ENCODE results near the gene CCL25.
A peak's percentile ranks its signal among the peaks of the same experiment; 100 is the strongest.
"Not testable (repeated sequence)": the region's sequence is repeated elsewhere in the genome, so short reads cannot be mapped to it uniquely, and the experiment has no call there.

Gene CCL25

DNA sequence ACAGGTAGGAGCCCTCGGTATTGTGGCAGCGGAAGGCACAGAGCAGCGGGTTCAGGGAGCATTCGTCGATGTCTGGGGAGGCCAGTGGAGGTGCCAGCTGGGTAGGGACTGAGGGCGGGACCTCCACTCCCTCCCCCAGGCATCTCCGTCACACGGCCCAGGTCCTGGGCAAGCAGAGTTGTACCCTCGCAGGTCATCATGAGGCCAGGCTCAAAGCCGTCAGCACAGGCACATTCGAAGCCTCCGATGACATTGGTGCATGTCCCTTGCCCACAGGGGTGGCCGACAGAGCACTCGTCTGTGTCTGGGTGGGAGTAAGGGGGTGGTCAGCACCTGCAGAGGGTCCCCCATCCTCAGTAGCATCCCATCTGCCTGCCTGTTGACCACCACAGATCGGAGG lies 35.3 kb downstream of the CCL25 start:
- no peak for DNase-seq

DNA sequence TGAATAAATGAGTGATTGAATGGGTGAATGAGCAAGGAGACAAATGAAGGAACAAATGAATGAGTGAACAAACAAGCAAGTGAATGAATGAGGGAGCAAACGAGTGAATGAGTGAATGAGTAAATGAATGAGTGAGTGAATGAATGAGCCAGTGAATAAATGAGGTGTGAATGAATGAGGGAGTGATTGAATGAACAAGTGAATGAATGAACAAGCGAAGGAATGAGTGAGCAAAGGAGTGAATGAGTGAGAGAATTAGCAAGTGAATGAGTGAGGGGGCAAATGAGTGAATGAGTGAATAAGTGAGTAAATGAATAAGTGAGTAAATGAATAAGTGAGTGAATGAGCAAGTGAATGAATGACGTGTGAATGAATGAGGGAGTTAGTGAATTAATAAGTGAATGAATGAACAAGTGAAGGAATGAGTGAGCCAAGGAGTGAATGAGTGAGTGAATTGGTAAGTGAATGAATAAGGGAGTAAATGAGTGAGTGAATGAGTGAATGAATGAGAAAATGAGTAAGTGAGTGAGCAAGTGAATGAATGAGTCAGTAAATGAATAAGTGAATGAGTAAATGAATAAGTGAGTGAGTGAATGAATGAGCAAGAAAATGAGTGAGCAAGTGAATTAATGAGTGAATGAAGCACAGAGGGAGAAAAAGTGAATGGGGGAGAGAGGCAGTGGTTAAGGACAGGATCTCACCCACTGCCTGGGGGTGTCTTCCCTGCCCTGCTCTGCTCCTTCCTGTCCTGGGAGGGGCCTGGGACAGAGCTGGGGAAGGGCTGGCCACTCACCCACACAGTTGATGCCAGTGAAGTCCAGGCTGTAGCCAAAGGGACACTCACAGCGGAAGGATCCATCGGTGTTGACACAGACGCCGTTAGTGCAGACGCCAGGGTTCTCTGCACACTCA lies 36.4 kb downstream of the CCL25 start:
- DNase-seq = no peak

DNA sequence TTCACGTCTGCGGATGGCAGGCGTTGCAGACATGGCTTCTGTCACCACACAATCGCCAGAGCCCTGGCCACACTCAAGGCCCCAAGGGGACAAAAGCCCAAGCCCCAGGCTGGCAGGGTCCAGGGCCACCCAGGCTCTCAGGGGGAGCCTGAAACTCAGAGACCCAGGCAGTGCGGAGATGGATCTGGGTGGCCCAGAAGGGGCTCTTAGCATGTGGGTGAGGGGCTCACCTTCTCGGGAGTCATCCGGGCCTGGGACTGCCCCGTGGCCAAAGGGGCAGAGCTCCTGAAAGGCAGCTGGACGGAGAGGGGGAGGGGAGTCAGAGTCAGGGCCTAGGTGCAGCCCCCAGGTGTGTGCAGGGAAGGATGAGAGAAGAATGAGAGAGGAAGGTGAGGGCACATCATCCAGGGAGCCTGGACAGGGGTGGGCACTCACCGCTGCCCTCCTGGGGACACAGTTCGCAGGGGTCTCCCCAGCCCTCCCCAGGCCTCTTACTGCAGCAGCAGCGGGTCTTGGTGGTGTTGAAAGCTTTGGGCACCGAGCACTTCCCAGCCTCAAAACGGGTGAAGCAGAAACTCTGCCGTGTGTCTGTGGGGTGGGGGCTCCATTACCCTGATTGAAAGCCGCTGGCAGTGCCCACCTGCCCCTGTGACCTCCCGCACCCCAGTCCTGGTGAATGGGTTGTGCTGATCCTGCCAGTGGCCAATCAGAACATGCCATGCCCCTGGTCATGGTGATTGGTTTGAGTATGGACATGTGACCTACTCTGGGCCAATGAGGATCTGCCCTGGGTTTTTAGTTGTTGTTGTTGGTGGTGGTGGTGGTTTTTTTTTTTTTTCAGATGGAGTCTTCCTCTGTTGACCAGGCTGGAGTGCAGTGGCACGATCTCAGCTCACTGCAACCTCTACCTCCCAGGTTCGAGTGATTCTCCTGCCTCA lies 37.4 kb downstream of the CCL25 start:
- DNase-seq = no peak

DNA sequence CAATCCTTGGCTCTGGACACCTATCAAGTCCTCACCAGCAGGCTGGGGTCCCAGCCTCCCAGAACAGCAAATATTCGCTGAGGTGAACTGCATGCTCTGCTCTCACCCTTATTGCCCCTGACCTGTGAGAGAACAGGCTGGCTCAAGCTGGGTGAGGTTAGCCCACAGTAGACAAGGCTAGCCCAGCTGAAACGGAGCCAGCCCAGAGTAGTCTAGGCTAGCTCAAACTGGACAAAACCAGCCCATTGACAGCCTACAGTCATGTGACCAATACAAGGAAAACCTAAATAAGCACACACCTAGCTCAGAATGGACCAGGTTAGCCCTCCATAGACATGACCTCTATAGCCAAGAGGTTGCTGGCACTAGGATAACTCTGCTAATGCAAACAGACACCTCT lies 38.4 kb downstream of the CCL25 start:
- no peak for DNase-seq

DNA sequence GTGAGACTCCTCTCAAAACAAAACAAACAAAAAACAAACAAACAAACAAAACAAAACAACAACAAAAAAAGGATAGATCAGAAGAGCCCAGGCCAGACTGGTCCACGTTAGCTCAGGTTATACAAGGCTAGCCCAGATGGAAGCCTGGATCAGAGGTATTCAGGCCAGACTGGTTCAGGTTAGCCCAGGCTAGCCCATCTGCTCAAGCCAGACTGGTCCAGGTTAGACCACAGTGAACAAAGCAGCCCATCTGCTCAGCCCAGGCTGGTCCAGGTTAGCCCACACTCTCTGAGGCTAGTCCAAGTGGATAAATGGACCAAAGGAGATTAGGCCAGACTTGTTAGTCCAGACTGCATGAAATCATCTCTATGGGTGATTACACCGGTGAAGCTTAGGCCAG lies 41.2 kb downstream of the CCL25 start:
- DNase-seq = no peak

DNA sequence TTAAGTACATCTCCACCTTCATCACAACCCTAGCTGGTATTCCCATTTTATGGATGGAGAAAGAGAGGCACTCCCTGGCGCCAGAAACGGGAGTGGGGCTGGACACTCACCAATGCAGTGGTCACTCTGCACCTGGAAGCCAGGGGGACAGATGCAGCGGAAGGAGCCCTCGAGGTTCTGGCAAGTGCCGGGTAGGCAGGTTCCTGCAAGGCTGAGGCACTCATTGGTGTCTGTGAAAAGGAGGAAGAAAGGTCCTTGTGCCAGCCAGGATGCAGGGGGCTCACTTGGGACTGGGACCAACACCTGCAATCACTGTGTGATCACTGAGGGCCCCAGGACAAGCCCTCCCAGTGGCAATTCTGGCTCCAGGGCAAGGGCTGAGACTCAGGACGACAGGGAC lies 41.8 kb downstream of the CCL25 start:
- no peak for DNase-seq

DNA sequence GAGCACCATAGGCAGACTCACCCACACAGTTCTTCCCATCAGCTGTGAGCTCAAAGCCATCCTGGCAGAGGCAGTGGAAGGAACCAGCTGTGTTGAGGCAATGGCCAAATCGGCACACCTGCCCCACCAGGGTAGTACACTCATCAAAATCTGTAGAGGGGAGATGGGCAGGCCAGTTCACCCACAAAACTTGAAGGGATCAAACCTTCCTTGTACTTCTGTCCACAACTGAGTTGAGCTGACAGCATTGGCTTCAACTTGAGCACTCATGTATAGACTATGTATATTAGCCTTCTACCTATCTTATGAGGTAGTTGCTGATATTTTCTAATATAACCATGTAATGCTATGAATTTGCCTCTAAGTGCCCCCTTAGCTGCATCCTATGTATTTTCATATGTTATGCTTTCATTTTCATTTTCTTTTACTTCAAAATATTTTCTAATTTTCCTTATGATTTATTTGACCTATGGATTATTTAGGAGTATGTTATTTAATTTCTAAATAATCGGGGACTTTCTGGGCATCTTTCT lies 42.9 kb downstream of the CCL25 start:
- DNase-seq = no peak

DNA sequence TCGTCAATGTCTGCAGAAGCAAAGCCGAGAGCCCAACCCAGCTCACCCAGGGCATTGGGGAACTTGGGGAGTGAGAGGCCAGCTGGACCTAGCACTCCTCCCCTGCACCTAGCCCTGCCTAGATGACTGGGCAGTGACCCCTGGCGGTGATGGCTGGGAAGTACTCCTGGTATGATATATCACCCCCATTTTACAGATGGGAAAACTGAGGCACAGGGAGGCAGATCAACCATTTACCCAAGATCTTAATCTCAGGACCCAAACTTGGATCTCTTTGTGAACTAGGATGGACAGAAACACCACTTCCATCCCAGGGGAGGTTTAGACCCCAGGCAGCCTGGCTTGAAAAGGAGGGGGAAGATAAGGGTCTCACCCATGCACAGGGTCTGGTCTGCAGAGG lies 43.5 kb downstream of the CCL25 start:
- no peak for DNase-seq

DNA sequence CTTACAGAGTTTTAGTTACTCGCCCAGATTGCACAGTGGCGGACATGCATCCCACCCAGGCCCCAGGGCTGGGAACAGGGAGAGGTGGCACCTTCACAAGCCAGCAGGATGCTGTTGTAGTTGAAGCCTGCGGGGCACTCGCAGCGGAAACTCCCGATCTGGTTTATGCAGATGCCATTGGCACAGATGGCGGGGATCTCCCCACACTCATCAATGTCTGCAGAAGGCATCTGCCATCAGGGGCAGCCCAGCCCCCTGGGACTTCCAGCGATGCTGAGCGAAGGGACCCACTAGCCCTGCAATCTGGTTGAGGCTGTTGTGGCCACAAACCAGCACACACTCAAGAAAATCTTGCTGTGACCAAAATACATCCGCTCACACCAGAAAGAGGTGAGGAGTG lies 44.6 kb downstream of the CCL25 start:
- DNase-seq = no peak

DNA sequence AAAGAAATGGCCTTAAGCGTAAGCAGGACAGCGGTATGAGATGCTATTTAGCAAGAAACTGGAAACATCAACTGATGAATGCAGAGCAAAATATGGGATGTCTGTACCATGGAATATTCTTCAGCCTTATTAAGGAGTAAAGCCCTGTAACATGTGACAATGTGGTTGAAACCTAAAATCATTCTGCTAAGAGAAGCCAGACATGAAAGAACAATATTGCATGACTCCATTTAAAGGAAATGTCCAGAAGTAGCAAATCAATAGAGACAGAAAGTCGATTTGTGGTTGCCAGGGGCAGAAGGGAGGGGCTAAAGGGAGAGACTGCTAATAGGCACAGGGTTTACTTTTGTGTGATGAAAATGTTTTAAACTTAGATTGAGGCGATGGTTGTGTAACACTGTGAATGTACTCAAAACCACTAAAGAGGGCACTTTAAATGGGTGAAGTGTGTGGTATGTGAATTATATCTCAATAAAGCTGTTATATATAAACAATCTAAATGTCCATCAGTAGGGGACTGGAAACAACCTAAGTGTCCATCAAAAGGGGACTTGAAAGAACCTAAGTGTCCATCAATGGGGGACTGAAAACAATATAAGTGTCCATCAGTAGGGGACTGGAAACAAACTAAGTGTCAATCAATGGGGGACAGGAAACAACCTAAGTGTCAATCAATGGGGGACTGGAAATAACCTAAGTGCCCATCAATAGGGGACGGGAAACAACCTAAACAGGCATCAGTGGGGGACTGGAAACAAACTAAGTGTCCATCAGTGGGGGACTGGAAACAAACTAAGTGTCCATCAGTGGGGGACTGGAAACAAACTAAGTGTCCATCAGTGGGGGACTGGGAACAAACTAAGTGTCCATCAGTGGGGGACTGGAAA lies 45.4 kb downstream of the CCL25 start:
- peak; percentile 98 for DNase-seq

DNA sequence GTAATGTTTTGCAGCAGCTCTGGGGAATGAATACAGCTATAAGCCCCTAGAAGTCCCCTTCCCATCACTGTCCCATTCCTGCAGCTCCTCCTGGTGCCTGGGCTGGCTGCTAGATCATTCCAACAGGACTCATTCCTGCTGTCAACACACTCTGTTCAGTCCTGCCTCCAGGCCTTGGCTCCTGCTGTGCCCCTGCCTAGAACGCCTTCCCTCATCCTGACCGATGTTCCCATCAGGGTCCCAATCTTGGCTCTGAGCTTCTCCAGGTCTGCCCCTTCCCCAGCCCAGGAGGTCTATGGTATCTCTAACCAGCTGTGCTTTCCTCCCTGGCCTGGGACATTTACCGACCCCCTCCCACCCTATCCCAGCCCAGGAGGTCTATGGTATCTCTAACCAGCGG lies 48.8 kb downstream of the CCL25 start:
- DNase-seq = no peak

DNA sequence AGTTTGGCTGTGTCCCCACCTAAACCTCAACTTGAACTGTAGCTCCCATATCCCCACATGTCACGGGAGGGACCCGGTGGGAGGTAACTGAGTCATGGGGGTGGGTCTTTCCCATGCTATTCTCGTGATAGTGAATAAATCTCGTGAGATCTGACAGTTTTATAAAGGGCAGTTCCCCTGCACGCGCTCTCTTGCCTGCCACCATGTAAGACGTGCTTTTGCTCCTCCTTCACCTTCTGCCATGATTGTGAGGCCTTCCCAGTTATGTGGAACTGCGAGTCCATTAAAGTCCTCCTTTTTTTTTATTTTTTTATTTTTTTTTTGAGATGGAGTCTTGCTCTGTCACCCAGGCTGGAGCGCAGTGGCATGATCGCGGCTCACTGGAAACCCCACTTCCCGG lies 49.4 kb downstream of the CCL25 start:
- DNase-seq = not testable (repeated sequence)

DNA sequence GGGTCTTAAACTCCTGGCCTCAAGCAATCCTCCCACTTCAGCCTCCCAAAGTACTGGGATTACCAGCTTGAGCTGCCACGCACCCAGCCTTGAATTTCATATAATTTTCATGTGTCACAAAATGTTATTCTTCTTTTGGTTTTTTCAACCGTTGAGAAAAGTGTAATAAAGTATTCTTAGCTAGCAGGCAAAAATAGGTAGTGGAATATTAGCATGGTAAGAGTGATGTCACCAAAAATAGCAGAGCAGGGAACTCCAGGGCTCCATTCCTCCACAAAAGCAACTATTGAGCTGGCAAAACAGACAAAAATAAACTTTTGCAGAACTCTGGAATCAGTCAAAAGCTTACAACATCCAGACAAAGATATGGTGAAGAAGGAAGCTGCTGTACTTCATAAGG lies 52.9 kb downstream of the CCL25 start:
- no peak for DNase-seq

DNA sequence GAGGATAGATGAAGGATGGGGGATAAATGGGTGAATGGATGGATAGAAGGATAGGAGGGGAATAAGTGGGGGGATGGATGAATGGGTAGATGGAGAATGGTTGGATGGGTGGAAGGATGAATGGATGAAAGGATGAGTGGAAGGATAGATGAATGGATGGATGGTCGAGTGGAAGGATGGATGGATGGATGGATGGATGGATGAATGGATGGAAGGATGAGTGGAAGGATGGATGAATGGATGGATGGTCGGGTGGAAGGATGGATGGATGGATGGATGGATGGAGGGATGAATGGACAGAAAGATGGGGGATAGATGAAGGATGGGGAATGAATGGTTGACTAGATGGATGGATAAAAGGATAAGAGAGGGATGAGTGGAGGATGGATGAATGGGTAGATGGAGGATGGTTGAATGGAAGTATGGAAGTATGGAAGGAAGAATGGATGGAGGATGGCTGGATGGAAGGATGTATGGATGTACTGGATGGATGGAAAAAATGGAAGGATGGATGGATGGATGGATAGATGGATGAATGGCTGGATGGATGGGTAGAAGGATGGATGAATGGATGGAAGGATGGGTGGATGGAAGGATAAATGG lies 54.8 kb downstream of the CCL25 start:
- DNase-seq = no peak

DNA sequence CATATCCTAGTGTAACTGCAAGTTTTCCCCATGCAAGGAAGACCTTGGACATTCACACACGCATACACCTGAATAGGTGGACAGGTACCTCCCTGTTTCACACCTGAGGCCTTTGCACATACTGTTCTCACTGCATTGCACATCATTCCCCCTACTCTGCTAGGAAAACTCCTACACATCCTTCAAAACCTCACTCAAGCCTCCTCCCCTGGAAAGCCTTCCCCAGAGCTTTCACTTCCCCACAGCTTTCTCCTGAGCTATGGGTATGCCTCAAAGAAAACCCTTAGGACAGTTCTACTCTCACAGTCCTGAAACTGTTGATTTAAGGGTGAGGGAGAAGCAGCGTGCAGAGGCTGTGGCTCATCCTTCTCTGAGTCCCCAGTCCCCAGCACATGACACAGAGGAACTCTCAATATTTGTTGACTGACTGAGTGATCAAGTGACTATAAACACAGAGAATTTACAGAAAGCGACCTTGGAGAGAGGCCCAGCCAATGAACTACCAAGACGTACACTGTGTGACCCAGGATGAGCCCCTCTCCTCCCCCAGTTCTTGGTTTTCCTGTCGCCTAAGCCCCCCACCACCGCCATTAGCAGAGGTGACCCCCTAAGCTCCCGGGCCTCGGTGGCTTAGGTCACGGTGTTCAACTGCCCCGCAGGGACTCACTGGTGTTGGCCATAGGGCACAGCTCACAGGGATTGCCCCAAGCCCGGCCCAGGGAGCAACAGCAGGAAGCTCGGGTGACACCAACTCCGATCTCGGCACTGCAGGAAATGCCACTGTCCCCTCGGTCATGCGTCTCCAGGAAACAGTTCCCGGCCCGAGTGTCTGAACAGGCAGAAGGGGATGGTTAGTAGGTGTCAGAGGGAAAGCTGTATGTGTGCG lies 56.2 kb downstream of the CCL25 start:
- DNase-seq = peak; percentile 67

DNA sequence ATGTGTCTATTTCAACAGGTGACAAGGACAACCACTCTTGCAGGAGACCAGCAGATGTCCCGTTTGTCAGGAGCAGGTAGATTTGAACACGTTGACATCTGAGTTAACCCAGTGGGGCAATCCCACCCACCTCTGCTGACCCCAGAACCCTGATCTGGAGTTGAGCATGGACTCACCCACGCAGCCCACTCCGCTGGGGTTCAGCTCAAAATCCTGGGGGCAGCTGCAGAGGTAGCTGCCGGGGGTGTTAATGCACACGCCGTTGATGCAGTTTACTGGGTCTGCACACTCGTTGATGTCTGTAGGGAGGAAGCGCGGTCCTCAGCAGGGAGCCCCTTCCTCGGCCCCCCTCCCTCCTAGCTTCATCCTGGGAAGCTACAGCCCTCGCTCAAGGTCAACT lies 56.9 kb downstream of the CCL25 start:
- no peak for DNase-seq

DNA sequence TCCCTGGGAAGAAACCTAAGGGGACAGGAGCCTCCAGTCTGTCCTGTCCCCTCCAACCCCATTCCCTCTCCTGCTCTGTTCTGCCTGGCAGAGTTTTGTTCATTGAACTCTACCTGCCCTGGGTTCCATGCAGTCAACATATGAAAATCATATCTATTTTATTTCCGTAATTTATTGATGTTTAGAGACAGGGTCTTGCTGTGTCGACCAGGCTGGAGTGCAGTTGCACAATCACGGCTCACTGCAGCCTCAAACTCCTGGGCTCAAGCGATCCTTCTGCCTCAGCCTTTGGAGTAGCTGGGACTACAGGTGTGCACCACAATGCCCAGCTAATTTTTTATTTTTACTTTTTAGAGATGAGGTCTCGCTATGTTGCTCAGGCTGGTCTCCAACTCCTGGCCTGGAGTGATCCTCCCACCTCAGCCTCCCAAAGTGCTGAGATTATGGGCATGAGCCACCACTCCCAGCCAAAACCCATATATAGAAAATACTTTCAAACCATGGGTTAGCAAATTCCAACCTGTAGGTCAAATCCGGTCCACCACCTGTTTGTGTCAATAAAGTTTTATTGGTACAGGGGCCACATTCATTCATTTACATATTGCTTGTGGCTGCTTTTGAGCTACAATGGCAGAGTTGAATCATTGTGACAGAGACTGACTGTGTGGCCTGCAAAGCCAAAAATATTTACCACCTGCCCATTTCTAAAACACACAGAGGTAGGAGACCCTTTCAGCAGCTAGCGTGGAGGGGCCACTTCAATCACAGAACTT lies 57.5 kb downstream of the CCL25 start:
- DNase-seq = no peak

DNA sequence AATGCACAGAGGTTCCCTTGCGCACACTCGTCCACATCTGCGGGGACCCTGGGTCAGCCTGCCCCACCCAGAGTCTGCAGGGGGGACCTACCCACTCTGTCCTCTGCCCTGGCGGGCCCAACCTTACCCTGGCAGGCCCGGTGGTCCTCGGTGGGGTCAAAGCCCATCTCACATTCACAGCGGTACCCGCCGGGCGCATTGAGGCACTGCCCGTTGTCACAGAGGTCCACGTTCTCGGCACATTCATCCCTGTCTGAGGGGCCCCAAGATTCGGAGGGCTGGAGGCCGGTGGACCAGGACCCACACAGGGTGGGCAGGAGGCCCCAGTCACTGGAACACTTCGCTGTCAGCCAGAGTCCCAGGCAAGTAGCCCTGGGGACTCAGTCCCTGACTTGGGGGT lies 58.4 kb downstream of the CCL25 start:
- no peak for DNase-seq

DNA sequence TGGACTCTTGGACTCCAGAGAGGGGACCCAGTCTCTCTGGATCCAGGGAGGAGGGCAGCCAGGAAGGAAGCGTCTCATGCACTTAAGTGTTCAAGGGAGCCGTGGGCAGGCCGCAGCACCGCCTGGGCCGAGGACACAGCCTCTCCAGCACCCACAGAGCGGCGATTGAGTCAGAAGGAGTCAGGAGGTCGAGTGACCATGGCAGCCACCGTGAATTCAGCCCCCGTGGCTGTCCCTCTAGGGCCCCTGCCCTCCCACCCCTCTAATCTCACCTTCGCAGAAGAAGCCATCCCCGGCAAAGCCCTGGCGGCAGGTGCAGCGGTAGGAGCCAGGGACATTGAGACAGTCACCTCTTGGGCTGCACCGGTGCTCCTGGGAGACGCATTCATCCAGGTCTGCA lies 58.8 kb downstream of the CCL25 start:
- no peak for DNase-seq

Measured in MV-4-11 (cell line).